MM.1S (cell line): Measurements from ENCODE around the gene CNNM4.

ENCODE experiments used
- CTCF ChIP-seq: fragments of 300-600 bp; sonication (generic); IDR thresholded peaks from 2 replicates; pipeline ENCODE4 v1.5.1; 2016; ENCODE audit warnings: antibody characterized with exemption, low read length, mixed read lengths
- EZH2 ChIP-seq: fragments of 300-600 bp; sonication (generic); optimal IDR thresholded peaks from 2 replicates; pipeline ENCODE3; 2017; ENCODE audit warnings: low read depth, mild to moderate bottlenecking, antibody characterized with exemption, low read length, mixed read lengths
- EZH2phosphoT487 ChIP-seq: fragments of 300-600 bp; sonication (generic); IDR thresholded peaks from 2 replicates; pipeline ENCODE4 v1.6.1; 2018; ENCODE audit warnings: antibody characterized with exemption, low read length

- TF ChIP-seq CTCF = no peak
- no peak for TF ChIP-seq EZH2
- no peak for TF ChIP-seq EZH2phosphoT487
Measured at GRCh38 chr2:96792772-96793749, 32.4 kb downstream of the CNNM4 start.
